ENCODE results near the gene RAPGEF2. TPM values are rescaled to one million over a fixed set of nuclear protein-coding genes. Genes with fewer than 3 reads are reported as not detected.

Gene RAPGEF2
- total and polyA plus RNA-seq, 10 of the 15 experiments (the other 5 are each of a cell fraction or from before 2014, with no cell fraction given), result 0.31 to 24.0 (median 2.9) TPM

DNA sequence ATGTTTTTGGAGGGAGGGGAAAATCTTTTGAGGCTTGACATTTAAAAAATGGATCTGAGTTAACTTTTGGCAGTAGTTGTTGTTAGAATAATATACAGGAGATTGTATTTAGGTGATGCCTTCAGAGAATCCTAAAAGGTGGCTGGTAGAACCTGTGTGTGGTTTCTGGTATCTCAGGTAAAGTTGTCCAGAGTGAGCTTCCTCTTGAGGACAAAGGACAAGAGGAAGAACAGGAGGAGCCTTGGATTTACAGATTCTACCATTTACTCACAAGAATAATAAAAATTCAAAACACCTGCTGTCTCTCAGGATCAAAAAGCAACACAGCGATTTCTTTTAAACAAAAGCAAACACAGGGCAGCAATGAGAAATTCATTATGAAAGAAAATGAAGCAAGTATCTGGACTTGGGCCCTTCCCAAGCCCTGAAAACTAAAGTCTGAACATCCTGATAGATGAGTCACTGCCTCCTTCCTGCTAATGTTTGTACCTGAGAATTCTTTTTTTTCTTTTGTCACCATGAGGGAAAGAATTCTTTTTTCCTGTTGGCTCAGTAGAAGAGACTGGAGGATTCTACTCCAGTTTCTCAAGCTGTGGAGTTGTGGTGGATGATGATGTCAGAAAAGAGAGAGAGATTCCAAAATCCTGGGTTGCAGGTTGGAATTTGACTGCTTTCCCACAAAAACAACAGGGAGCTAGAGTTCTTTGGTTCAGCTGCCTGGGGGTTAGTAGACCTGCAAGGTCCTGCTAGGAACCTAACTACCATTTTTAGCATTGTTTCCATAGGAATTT, 31.5 kb upstream of the RAPGEF2 start:
- intact Hi-C loops (cut with micrococcal nuclease; ENCODE audit: unreplicated experiment), result no loop called here
- no peak overlapping the region for H3K4me2 ChIP-seq (ENCODE audit: control insufficient read depth, insufficient read depth)
- H2AFZ ChIP-seq (ENCODE audit: control insufficient read depth, low read depth, low read length), result peak overlapping the region; percentile 11; the same call in 1 of the 2 replicates
- DNase-seq (ENCODE audit: low read depth, low spot score) (no peak), ATAC-seq (no peak), FAIRE-seq (no peak)
- POLR2A ChIA-PET, result interaction anchor here (0.6 kb wide), 1 partner anchor 30 kb away, joined by 3 read pairs; no protein-coding TSS in a partner anchor
- no peak overlapping the region for H3K9ac ChIP-seq (ENCODE audit: control insufficient read depth, insufficient read depth, low read length)
- H3K4me1 ChIP-seq (ENCODE audit: control insufficient read depth, insufficient read depth, low read length), result no peaks in the 10 kb centered on the region
- CTCF ChIA-PET, result interaction anchor here (0.7 kb wide), 1 partner anchor 16 kb away, joined by 3 read pairs; no protein-coding TSS in a partner anchor
- SMC1A ChIA-PET (ENCODE audit: uncharacterized antibody, unreplicated experiment), result interaction anchor here (1.0 kb wide), 1 partner anchor 11 kb away, joined by 3 read pairs; no protein-coding TSS in a partner anchor
- in situ Hi-C loops (cut with MboI), result no loop called here
- H3K9me3 ChIP-seq (replicated peaks; ENCODE audit: control insufficient read depth, insufficient read depth, low read length), result no peaks in the 10 kb centered on the region
- no peak overlapping the region for H3K27ac ChIP-seq (ENCODE audit: control insufficient read depth, insufficient read depth)
- H4K20me1 ChIP-seq (ENCODE audit: control insufficient read depth, insufficient read depth), result no peaks in the 10 kb centered on the region
- H3K36me3 ChIP-seq (ENCODE audit: control insufficient read depth in 2 of 2, insufficient read depth in 2 of 2, low read length in 1 of 2), result no peaks in the 10 kb centered on the region
- H3K4me3 ChIP-seq, result no peak overlapping the region
- RAD21 ChIA-PET (ENCODE audit: unreplicated experiment), result no interaction called here
- no TSS peak for BruUV-seq (replicated peaks)
- H3K79me2 ChIP-seq (ENCODE audit: control insufficient read depth, insufficient read depth, low read length), result no peaks in the 10 kb centered on the region
- 96% methylated on average over 1 of the region's 1 CpG for WGBS (ENCODE audit: insufficient coverage, insufficient replicate concordance, low lambda C conversion rate, missing lambda C conversion rate)
- H3K27me3 ChIP-seq (replicated peaks in 1 of 2; ENCODE audit: control insufficient read depth in 2 of 2, insufficient read depth in 2 of 2, low read length in 1 of 2), result no peaks in the 10 kb centered on the region
- TF ChIP-seq HDGF (IDR thresholded peaks at IDR 0.05) (no peak), SRF (IDR thresholded peaks at IDR 0.05; ENCODE audit: low read depth in 2 of 2, low read length in 2 of 2) (no peak), MYB (IDR thresholded peaks at IDR 0.05; ENCODE audit: borderline replicate concordance, low read depth, low read length) (no peak), SIN3A (IDR thresholded peaks at IDR 0.05; ENCODE audit: low read depth, low read length) (no peak), HDAC2 (IDR thresholded peaks at IDR 0.05) (no peak), RB1 (IDR thresholded peaks at IDR 0.05; ENCODE audit: borderline replicate concordance) (no peak), RAD21 (IDR thresholded peaks at IDR 0.05; ENCODE audit: insufficient read depth, low read depth, low read length) (no peak)
- TF ChIP-seq, protein P1, sequence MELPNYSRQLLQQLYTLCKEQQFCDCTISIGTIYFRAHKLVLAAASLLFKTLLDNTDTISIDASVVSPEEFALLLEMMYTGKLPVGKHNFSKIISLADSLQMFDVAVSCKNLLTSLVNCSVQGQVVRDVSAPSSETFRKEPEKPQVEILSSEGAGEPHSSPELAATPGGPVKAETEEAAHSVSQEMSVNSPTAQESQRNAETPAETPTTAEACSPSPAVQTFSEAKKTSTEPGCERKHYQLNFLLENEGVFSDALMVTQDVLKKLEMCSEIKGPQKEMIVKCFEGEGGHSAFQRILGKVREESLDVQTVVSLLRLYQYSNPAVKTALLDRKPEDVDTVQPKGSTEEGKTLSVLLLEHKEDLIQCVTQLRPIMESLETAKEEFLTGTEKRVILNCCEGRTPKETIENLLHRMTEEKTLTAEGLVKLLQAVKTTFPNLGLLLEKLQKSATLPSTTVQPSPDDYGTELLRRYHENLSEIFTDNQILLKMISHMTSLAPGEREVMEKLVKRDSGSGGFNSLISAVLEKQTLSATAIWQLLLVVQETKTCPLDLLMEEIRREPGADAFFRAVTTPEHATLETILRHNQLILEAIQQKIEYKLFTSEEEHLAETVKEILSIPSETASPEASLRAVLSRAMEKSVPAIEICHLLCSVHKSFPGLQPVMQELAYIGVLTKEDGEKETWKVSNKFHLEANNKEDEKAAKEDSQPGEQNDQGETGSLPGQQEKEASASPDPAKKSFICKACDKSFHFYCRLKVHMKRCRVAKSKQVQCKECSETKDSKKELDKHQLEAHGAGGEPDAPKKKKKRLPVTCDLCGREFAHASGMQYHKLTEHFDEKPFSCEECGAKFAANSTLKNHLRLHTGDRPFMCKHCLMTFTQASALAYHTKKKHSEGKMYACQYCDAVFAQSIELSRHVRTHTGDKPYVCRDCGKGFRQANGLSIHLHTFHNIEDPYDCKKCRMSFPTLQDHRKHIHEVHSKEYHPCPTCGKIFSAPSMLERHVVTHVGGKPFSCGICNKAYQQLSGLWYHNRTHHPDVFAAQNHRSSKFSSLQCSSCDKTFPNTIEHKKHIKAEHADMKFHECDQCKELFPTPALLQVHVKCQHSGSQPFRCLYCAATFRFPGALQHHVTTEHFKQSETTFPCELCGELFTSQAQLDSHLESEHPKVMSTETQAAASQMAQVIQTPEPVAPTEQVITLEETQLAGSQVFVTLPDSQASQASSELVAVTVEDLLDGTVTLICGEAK (IDR thresholded peaks at IDR 0.05; ENCODE audit: borderline replicate concordance), result no peak
- TF ChIP-seq, protein P2, sequence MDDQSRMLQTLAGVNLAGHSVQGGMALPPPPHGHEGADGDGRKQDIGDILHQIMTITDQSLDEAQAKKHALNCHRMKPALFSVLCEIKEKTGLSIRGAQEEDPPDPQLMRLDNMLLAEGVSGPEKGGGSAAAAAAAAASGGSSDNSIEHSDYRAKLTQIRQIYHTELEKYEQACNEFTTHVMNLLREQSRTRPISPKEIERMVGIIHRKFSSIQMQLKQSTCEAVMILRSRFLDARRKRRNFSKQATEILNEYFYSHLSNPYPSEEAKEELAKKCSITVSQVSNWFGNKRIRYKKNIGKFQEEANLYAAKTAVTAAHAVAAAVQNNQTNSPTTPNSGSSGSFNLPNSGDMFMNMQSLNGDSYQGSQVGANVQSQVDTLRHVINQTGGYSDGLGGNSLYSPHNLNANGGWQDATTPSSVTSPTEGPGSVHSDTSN (IDR thresholded peaks at IDR 0.05; ENCODE audit: insufficient replicate concordance, low read depth, low read length), result no peak
- TF ChIP-seq, protein P3, sequence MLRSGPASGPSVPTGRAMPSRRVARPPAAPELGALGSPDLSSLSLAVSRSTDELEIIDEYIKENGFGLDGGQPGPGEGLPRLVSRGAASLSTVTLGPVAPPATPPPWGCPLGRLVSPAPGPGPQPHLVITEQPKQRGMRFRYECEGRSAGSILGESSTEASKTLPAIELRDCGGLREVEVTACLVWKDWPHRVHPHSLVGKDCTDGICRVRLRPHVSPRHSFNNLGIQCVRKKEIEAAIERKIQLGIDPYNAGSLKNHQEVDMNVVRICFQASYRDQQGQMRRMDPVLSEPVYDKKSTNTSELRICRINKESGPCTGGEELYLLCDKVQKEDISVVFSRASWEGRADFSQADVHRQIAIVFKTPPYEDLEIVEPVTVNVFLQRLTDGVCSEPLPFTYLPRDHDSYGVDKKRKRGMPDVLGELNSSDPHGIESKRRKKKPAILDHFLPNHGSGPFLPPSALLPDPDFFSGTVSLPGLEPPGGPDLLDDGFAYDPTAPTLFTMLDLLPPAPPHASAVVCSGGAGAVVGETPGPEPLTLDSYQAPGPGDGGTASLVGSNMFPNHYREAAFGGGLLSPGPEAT (IDR thresholded peaks at IDR 0.05; ENCODE audit: low read depth), result no peak
- TF ChIP-seq, protein P4, sequence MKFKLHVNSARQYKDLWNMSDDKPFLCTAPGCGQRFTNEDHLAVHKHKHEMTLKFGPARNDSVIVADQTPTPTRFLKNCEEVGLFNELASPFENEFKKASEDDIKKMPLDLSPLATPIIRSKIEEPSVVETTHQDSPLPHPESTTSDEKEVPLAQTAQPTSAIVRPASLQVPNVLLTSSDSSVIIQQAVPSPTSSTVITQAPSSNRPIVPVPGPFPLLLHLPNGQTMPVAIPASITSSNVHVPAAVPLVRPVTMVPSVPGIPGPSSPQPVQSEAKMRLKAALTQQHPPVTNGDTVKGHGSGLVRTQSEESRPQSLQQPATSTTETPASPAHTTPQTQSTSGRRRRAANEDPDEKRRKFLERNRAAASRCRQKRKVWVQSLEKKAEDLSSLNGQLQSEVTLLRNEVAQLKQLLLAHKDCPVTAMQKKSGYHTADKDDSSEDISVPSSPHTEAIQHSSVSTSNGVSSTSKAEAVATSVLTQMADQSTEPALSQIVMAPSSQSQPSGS (IDR thresholded peaks at IDR 0.05; ENCODE audit: low read length), result no peak
- TF ChIP-seq, protein P5, sequence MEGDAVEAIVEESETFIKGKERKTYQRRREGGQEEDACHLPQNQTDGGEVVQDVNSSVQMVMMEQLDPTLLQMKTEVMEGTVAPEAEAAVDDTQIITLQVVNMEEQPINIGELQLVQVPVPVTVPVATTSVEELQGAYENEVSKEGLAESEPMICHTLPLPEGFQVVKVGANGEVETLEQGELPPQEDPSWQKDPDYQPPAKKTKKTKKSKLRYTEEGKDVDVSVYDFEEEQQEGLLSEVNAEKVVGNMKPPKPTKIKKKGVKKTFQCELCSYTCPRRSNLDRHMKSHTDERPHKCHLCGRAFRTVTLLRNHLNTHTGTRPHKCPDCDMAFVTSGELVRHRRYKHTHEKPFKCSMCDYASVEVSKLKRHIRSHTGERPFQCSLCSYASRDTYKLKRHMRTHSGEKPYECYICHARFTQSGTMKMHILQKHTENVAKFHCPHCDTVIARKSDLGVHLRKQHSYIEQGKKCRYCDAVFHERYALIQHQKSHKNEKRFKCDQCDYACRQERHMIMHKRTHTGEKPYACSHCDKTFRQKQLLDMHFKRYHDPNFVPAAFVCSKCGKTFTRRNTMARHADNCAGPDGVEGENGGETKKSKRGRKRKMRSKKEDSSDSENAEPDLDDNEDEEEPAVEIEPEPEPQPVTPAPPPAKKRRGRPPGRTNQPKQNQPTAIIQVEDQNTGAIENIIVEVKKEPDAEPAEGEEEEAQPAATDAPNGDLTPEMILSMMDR (IDR thresholded peaks at IDR 0.05 in 2 of 3, conservative IDR thresholded peaks at IDR 0.05 in 1 of 3; ENCODE audit: control insufficient read depth in 2 of 3, extremely low read depth in 1 of 3, insufficient read depth in 1 of 3, low read depth in 3 of 3, low read length in 3 of 3), result no peak
